ENCODE results near the gene TAF1. TPM values are rescaled to one million over a fixed set of nuclear protein-coding genes. Genes with fewer than 3 reads are reported as not detected.

Gene TAF1
- polyA plus RNA-seq, 1 of the 3 experiments (the other 2 are of a cell fraction): 25.0 TPM

DNA sequence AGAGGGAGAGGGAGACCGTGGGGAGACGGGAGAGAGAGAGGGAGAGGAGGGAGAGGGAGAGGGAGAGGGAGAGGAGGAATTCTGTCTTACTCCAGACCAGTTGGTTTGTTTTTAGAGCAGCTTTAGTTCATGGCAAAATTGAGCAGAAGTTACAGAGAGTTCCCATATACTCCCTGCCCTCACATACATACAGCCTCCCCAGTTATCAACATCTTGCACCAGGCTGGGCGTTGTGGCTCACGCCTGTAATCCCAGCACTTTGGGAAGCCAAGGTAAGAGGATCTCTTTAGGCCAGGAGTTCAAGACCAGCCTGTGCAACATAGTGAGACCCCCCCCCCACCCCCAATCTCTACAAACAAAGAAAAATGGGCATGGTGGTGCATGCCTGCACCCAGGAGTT, 86.9 kb downstream of the TAF1 start:
- H3K79me2 ChIP-seq (ENCODE audit: insufficient read depth): no peaks in the 10 kb centered on the region
- POLR2A ChIA-PET: no interaction called here
- no peaks in the 10 kb centered on the region for H3K9me3 ChIP-seq
- no peaks in the 10 kb centered on the region for H3K9me2 ChIP-seq
- H3K27ac ChIP-seq (ENCODE audit: low read depth in 2 of 2, low read length in 1 of 2): no peak overlapping the region
- peaks cover 46 to 60% of the 10 kb centered on the region in 2 experiments for H3K36me3 ChIP-seq (replicated peaks in 1 of 2; ENCODE audit: control insufficient read depth in 1 of 2, insufficient read depth in 2 of 2, low read length in 1 of 2)
- TF ChIP-seq YY1 (IDR thresholded peaks at IDR 0.05; ENCODE audit: low read depth) (no peak), TCF12 (IDR thresholded peaks at IDR 0.05) (no peak), FOSL2 (IDR thresholded peaks at IDR 0.05; ENCODE audit: borderline replicate concordance, low read depth) (no peak), RFX5 (IDR thresholded peaks at IDR 0.05; ENCODE audit: low read length) (no peak), JUND (IDR thresholded peaks at IDR 0.05) (no peak)
- no peak overlapping the region for H2AFZ ChIP-seq (ENCODE audit: low read depth)
- no peaks in the 10 kb centered on the region for H3K27me3 ChIP-seq (ENCODE audit: insufficient read depth)
- no peak overlapping the region for H3K9ac ChIP-seq
- CTCF ChIA-PET: no interaction called here
- H4K20me1 ChIP-seq (ENCODE audit: insufficient read depth): no peaks in the 10 kb centered on the region
- H3F3A ChIP-seq (replicated peaks; ENCODE audit: insufficient read depth): peaks cover 4% of the 10 kb centered on the region
- no peak overlapping the region for H3K4me2 ChIP-seq
- no peak overlapping the region for H3K4me3 ChIP-seq (ENCODE audit: low read depth in 2 of 2, low read length in 1 of 2)
- WGBS (ENCODE audit: low lambda C conversion rate): 98% methylated on average over 4 of the region's 4 CpGs
- DNase-seq: no peak
- no peaks in the 10 kb centered on the region; a peak in 1 of 4 replicates for H3K4me1 ChIP-seq (ENCODE audit: control insufficient read depth in 1 of 2, insufficient read depth in 2 of 2, low read depth in 1 of 2, low read length in 1 of 2)

DNA sequence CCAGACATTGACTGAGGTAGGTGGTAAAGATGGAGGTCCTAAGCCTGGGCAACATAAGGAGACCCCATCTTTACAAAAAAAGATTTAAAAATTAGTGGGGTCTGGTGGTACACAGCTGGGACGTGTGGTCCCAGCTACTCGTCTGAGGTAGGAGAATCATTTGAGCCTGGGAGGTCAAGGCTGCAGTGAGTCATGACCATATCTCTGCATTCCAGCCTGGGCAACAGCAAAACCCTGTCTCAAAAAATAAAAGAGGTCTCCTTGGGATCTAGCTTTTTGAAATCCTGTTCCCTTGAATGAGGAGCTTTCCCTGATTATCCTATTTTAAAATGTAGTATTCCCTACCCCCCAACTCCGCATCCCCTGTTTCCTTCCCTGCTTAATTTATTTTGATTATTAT, 88.1 kb downstream of the TAF1 start:
- Histone ChIP-seq H3K9me3 (no peaks in the 10 kb centered on the region), H3K9ac (no peak overlapping the region), H3K27me3 (ENCODE audit: insufficient read depth) (no peaks in the 10 kb centered on the region), H3K9me2 (no peaks in the 10 kb centered on the region), H3K27ac (ENCODE audit: low read depth in 2 of 2, low read length in 1 of 2) (no peak overlapping the region; a peak in 1 of 4 replicates), H3K4me1 (ENCODE audit: control insufficient read depth in 1 of 2, insufficient read depth in 2 of 2, low read depth in 1 of 2, low read length in 1 of 2) (no peaks in the 10 kb centered on the region; a peak in 1 of 4 replicates), H3K36me3 (replicated peaks in 1 of 2; ENCODE audit: control insufficient read depth in 1 of 2, insufficient read depth in 2 of 2, low read length in 1 of 2) (peaks cover 51 to 57% of the 10 kb centered on the region in 2 experiments), H3F3A (replicated peaks; ENCODE audit: insufficient read depth) (peaks cover 4% of the 10 kb centered on the region), H3K4me2 (no peak overlapping the region), H3K4me3 (ENCODE audit: low read depth in 2 of 2, low read length in 1 of 2) (no peak overlapping the region), H2AFZ (ENCODE audit: low read depth) (no peak overlapping the region), H3K79me2 (ENCODE audit: insufficient read depth) (no peaks in the 10 kb centered on the region), H4K20me1 (ENCODE audit: insufficient read depth) (no peaks in the 10 kb centered on the region)
- ChIA-PET CTCF (no interaction called here), POLR2A (no interaction called here)
- WGBS (ENCODE audit: low lambda C conversion rate): 90% methylated on average over 3 of the region's 3 CpGs
- TF ChIP-seq ELF1 (IDR thresholded peaks at IDR 0.05) (no peak), PBX3 (IDR thresholded peaks at IDR 0.05) (no peak), IRF3 (IDR thresholded peaks at IDR 0.05; ENCODE audit: low read depth, low read length) (no peak), GATA2 (CRISPR knock-in tag; IDR thresholded peaks at IDR 0.05) (no peak), RFX5 (IDR thresholded peaks at IDR 0.05; ENCODE audit: low read length) (no peak), SIN3A (IDR thresholded peaks at IDR 0.05; ENCODE audit: borderline replicate concordance, low read depth, low read length) (no peak)
- TF ChIP-seq, protein P1, sequence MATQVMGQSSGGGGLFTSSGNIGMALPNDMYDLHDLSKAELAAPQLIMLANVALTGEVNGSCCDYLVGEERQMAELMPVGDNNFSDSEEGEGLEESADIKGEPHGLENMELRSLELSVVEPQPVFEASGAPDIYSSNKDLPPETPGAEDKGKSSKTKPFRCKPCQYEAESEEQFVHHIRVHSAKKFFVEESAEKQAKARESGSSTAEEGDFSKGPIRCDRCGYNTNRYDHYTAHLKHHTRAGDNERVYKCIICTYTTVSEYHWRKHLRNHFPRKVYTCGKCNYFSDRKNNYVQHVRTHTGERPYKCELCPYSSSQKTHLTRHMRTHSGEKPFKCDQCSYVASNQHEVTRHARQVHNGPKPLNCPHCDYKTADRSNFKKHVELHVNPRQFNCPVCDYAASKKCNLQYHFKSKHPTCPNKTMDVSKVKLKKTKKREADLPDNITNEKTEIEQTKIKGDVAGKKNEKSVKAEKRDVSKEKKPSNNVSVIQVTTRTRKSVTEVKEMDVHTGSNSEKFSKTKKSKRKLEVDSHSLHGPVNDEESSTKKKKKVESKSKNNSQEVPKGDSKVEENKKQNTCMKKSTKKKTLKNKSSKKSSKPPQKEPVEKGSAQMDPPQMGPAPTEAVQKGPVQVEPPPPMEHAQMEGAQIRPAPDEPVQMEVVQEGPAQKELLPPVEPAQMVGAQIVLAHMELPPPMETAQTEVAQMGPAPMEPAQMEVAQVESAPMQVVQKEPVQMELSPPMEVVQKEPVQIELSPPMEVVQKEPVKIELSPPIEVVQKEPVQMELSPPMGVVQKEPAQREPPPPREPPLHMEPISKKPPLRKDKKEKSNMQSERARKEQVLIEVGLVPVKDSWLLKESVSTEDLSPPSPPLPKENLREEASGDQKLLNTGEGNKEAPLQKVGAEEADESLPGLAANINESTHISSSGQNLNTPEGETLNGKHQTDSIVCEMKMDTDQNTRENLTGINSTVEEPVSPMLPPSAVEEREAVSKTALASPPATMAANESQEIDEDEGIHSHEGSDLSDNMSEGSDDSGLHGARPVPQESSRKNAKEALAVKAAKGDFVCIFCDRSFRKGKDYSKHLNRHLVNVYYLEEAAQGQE (IDR thresholded peaks at IDR 0.05; ENCODE audit: low read depth, low read length): no peak
- DNase-seq: no peak
